Measurements from ENCODE around the gene NTRK1.

The NTRK1 gene

GRCh38 chr1:156836041-156836654 is 24.5 kb upstream of the NTRK1 start:
- DNase-seq (ENCODE audit: low read depth), result no peak
- no peak overlapping the region for H3K4me3 ChIP-seq (ENCODE audit: low read depth, low read length)

GRCh38 chr1:156836892-156837291 is 23.8 kb upstream of the NTRK1 start:
- DNase-seq (ENCODE audit: low read depth), result no peak

GRCh38 chr1:156838972-156839371 is 21.7 kb upstream of the NTRK1 start:
- DNase-seq (ENCODE audit: low read depth), result no peak
- no peak overlapping the region for H3K4me3 ChIP-seq (ENCODE audit: low read depth, low read length)

More at GRCh38 chr1:156836892-156837291, 23.8 kb upstream of the NTRK1 start:
- no peak overlapping the region for H3K4me3 ChIP-seq (ENCODE audit: low read depth, low read length)

DNA sequence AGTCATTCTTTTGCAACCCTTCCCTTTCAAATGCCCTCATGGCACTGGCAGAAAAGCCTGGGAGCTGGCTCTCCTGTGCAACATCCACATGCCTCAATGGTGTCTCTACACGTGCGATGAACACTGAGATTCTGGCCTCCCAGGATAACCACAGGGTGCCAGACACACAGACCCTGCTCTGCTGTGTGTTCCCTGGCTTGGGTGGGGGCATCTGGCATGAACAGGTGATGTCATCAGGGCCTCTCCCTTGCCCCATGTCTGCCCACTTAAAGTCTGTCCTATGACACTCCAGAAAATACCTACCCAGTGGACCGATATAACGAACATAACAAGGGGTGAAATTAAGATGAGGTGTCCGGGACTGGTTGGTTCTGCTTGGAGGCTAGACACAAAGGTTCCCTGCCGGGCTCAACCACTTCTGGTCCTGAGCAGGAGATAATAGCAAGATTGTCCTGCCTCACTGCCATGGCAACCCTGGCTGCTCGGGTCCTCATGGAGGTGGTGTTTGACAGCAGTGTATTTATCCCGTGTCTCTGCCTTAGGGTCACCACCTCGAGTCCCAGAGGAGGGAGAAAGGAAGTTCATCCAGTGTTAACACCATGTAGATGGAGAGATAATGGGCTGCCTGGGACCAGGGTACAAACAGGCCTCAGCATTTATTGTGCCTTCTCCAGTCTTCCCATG is 21.1 kb upstream of the NTRK1 start:
- DNase-seq (ENCODE audit: low read depth), result no peak

GRCh38 chr1:156840186-156840897 is 20.3 kb upstream of the NTRK1 start:
- no peak overlapping the region for H3K4me3 ChIP-seq (ENCODE audit: low read depth, low read length)
- no peak for DNase-seq (ENCODE audit: low read depth)

More for the DNA sequence above, 21.1 kb upstream of the NTRK1 start:
- no peak overlapping the region for H3K4me3 ChIP-seq (ENCODE audit: low read depth, low read length)

- no peak for DNase-seq (ENCODE audit: low read depth)
- H3K4me3 ChIP-seq (ENCODE audit: low read depth, low read length), result no peak overlapping the region
Observed at GRCh38 chr1:156840898-156841279, 19.8 kb upstream of the NTRK1 start.

- no peak overlapping the region for H3K4me3 ChIP-seq (ENCODE audit: low read depth, low read length)
- no peak for DNase-seq (ENCODE audit: low read depth)
Observed at GRCh38 chr1:156841295-156841855, 19.3 kb upstream of the NTRK1 start.

DNA sequence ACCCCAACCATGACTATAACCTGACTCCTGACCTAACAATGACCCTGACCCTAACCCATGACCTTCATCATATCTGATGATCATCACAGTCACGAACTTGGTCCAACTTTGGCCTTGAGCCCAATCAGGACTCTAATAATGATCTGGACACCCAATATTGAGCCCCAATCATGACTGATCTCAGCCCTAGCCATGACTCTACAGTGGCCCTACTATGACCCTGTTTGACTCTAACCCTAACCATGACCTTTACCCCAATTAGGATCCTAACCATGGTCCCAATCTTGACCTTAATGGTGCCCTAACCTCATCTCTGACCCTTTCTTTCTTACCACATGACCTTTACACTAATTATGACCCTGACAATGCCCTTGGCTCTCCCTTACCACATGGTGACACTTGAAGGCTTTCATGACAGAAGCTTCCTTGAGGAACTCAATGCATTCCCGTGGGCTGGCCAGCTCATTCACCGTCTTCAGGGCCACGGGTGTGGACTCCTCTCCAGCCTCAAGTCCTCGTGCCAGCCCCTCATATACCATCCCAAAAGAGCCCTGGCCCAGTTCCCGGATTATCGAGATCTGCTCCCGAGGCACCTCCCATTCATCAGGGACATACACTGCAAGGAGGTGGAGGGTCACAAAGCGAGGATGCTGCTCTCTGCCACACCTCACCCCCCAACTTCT is 17.9 kb upstream of the NTRK1 start:
- DNase-seq (ENCODE audit: low read depth), result no peak
- no peak overlapping the region for H3K4me3 ChIP-seq (ENCODE audit: low read depth, low read length)

- no peak overlapping the region for H3K4me3 ChIP-seq (ENCODE audit: low read depth, low read length)
- no peak for DNase-seq (ENCODE audit: low read depth)
Observed at GRCh38 chr1:156844102-156844501, 16.6 kb upstream of the NTRK1 start.

DNA sequence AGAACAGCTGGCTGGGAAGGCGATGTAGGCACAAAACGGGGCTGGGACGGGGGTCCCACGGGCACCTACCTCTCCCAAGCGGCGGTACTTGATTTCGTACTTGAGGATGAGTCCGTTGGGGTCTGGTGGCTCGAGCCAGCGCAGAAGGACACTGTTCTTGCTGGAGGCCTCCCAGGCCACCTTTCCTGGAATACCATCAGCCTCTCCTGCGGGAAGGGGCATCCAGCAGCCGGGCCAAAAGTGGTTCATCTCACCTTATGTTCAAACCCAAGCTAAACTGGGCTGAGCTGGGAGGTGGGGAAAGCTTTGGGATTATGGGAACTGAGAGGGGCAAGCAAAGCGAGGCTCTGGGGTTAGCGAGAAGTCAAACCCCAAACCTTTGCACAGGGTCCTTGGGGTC is 16.0 kb upstream of the NTRK1 start:
- H3K4me3 ChIP-seq (ENCODE audit: low read depth, low read length), result no peak overlapping the region
- no peak for DNase-seq (ENCODE audit: low read depth)

DNA sequence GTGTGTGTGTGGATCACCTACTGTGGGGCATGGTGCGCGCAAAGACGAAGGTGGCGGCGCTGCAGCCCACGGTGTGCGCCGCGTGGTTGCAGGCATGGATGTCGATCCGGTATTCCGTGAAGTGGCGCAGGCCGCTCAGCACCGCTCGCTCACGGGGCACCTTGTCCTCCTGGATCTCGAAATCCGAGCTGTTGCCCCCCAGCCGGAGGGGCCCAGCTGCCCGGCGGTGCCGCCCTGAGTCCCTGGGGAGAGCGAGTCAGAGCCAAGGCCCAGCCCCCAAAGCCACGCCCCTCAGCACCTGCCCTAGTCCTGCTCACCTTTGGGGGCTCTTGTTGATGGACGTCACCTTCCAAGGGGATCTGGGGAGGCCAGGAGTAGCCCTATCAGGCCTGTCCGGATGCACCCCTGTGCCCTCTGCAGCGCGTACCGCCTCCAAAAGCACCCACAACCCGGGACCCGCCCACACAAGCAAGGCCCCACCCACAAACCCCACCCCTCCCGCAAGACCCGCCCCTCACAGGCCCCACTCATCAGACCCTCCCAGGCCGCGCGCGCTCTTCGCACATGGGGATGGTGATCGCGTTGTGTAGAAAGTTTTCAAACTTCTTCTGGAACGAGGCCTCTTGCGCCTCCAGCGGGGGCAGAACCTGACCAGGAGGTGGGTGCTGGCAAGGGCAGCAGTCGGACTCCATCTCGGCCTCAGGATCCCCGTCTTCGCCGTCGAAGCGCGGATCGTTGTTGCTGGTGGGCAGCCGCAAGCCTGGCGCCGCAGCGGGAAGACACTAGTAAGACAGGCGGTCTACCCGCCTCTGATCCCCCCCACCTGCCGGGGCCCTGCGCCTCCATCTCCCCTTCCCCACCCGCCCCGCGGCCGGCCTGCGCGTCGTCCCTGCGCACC is 15.4 kb upstream of the NTRK1 start:
- H3K4me3 ChIP-seq (ENCODE audit: low read depth, low read length), result no peak overlapping the region
- DNase-seq (ENCODE audit: low read depth), result no peak

DNA sequence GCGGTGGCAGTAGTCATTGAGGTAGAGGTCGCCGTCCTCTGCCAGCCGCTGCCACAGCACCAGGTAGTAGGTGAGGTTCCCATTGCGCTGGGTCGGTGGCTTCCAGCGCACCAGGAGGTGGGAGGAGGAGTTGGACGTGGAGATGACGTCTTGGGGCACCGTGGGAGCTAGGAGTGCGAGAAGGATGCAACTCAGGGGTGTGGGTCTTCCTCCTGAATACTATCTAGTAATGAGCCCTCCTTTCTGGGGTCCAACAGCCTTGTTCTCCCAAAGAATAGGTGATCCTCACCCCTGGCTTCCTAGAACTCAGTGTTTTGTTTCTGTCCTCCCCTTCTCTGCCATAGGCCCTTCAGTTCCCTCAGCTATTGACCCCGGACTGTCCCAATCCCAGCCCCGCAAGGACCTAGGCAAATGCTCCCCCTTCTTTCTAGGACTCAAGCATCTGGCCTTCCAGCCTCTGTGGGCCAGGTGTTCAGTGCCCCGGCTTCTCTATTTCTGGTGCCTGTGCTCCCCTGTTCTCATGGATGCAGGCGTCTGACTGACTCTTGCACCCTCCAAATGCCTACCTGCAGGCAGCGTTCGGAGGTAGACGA is 14.6 kb upstream of the NTRK1 start:
- DNase-seq (ENCODE audit: low read depth), result no peak
- no peak overlapping the region for H3K4me3 ChIP-seq (ENCODE audit: low read depth, low read length)

DNA sequence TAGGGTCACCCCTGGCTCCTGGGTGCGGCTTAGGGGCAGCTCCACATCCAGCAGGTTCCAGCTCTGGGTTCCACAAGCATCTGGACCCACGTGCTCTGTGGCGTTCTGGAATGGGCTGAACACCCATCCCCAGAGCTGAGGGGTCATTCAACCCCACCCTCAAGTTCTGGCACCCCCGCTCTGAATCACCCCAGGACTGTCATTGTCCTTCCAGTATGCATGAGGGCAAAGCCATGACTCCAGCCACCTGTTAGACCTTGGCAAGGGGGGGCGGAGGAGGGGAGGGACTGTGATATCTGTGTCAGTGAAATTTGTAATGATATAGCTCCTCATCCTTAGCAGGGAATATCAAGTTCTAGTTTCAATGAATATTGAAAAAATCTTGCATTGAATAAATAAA is 14.0 kb upstream of the NTRK1 start:
- no peak for DNase-seq (ENCODE audit: low read depth)
- no peak overlapping the region for H3K4me3 ChIP-seq (ENCODE audit: low read depth, low read length)

- H3K4me3 ChIP-seq (ENCODE audit: low read depth, low read length), result no peak overlapping the region
- DNase-seq (ENCODE audit: low read depth), result no peak
Observed at GRCh38 chr1:156847591-156848460, 12.8 kb upstream of the NTRK1 start.

DNA sequence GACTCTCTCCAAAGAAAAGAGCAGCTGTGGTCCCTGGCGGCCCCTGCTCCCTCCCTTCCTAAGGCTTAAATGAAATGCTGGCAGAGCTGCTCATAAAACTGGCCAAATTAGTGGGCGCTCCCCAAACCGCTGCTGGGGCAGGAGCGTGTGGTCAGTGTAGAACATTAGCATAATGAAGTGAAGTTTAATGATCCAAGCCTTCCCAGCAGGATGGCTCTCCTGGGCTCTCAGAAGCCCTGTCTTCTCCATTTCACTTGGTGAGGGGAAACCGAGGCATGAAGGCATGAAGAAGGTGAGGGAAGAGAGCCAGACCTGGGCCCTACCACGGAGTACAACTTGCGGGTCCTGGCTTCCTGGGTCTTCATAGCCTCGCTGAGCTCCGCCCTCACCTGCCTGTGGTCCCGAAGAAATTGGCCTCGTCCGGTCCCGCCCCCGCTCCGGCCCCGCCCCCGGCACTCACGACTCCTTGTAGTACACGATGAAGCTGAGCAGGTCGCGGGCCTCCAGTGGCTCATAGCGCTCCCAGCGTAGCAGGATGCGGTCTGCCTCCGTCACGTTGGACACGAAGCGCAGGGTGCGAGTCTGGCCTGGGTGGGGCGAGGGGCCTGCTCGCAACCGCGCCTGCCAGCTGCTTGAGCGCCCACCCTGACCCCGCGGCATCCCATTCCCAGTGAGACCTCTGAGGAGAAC is 12.1 kb upstream of the NTRK1 start:
- DNase-seq (ENCODE audit: low read depth), result no peak
- H3K4me3 ChIP-seq (ENCODE audit: low read depth, low read length), result no peak overlapping the region

GRCh38 chr1:156849151-156849496 is 11.5 kb upstream of the NTRK1 start:
- H3K4me3 ChIP-seq (ENCODE audit: low read depth, low read length), result no peak overlapping the region
- no peak for DNase-seq (ENCODE audit: low read depth)

DNA sequence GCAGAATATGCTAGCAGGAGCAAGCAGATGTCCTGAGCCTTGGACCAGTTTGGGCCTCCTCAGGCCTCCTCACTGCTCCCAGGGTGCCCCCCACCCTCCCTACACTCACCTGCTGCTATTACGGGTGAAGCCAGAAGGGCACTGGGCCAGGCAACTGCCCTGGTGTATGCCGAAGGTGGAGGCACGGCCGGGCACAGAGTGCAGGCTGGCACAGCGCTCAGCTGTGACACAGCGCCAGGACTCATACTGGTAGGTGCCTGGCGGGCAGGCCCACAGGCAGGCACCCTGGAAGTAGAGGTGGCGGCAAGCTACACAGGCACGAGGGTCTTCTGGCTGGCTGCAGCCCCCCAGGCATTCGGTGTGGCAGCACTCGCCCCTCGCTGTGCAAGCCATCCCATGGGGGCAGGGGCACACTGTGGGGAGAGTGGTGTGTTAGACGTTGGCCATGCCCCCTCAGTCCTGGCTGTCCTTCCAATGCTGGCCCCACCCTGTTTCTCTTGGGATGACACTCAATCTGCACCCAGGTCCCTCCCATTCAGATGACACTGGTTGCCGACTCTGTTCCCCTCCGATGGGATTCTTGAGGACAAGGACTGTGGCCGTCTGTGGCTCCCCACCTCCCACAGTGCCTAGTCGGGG is 8.8 kb upstream of the NTRK1 start:
- no peak for DNase-seq (ENCODE audit: low read depth)
- no peak overlapping the region for H3K4me3 ChIP-seq (ENCODE audit: low read depth, low read length)

All from skeletal muscle cell (primary cell).